Stimulated activated naive CD8-positive, alpha-beta T cell treated with anti-CD3 and anti-CD28 coated beads, Interleukin-15, Interleukin-2, amounts not matched to agents 100 U/mL and 50 U/mL, for 24 hours (primary cell): ENCODE data around the gene C10orf62.
"Not testable (repeated sequence)": the region's sequence is repeated elsewhere in the genome, so short reads cannot be mapped to it uniquely, and the experiment has no call there.

Experiments used
- ATAC-seq: fragments of 150-1000 bp; cut with Tn5 transposase; one replicate; pipeline ENCODE4 v1.10.0; 2021
- DNase-seq: peaks from one replicate; pipeline ENCODE4 v3.0.0; 2021

The C10orf62 gene

GRCh38 chr10:97564776-97565175, 24.7 kb upstream of the C10orf62 start:
- DNase-seq (no peak), ATAC-seq (no peak)

- ATAC-seq (no peak), DNase-seq (no peak)
Measured at GRCh38 chr10:97566336-97566996, 23.1 kb upstream of the C10orf62 start.

GRCh38 chr10:97567891-97568290, 21.6 kb upstream of the C10orf62 start:
- DNase-seq, result no peak
- no peak for ATAC-seq

- ATAC-seq (no peak), DNase-seq (no peak)
Measured at GRCh38 chr10:97570146-97570788, 19.3 kb upstream of the C10orf62 start.

DNA sequence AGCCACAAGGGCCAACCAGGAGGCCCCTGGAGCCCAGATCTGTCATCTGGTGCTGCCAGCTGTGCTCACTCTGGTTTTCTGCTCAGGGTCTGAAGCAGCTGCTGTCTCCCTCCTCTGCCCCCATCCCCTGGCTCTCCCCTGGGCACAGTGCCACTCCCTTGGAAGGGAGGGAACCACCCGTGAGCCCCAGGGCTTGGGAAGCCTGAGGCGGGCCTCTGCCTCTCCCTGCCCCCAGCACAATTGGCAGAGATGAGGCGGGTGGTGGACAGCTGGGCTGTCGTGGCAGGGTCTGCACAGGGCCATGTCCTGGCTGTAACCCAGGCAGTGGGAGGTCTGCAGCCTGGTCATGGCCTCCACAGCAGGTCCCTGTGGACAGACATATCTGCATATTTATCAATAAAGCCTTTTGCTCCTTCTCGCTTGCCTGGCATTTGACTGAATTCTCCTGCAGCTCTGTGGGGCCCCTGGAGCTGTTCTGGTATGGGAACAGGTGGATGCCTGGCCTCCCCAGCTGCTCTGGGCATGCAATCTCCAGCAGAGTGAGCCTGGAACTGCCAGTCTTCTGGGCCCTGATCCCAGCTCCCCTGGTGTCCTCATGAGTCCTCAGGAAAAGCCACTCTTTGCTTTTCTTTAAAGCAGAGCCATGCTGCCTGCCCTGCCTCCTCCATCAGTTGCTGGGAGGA, 18.6 kb upstream of the C10orf62 start:
- no peak for ATAC-seq
- no peak for DNase-seq

DNA sequence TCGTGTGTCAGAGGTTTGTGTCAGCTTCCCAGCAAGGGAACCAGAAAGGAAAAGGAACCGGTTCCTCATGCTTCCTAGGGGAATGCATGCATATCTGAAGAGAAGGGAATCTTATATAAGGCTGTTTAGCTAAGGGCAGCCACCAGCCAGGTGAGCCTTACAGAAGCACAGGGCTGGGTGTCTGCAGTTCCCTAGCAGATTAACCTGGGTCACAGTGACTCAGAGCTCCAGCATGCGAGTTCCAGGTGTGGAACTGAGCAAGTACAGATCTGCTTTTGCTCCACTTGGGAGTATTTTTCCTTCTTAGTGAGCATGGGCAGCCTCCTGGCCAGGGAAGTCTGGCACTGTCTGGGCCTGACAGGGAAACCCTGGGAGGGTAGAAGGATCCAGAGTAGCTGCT, 17.9 kb upstream of the C10orf62 start:
- DNase-seq (no peak), ATAC-seq (no peak)

GRCh38 chr10:97572214-97572989, 17.1 kb upstream of the C10orf62 start, which contains the start of gene ANKRD2:
TSS of gene ANKRD2 (plus strand) at chr10:97572779. CDS start at chr10:97572789, 10 bp downstream.
- peak; percentile 66 for ATAC-seq
- DNase-seq, result peak; percentile 68

DNA sequence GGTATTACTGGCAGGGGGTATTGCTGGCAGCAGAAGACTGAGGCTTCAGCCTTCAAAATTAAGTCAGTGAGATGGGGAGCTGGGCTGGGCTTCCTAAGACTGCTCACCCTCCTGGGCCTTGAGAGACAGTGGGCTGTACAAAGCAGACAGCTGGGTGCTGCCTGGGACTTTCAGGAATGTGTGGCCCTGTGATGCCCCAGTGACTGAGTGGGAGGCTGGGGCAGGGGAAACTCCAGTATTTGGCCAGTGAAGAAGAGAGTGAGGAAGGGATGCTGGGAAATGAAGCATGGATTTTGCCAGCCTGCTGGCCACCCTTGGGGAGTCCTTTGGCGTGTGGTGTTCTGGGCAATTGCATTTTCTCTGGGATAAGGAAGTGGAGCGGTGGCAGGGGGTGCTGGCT, 16.5 kb upstream of the C10orf62 start:
- ATAC-seq (no peak), DNase-seq (no peak)

DNA sequence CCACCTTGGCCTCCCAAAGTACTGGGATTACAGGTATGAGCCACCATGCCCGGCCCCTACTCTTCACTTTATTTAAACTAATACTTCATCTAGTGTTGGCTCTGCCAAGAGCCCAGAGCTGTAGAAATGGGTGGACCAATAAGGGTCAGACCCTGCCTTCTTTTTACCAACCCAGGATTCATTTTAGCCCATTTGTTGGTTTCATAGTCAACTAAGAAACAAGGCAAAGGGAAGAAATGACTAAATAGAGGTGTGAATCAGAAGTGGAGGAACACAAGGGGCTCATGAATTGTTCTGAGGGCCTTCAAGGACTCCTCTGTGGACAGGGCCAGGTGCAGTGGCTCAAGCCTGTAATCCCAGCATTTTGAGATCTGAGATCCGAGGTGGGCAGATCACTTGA, 15.8 kb upstream of the C10orf62 start:
- no peak for DNase-seq
- no peak for ATAC-seq

DNA sequence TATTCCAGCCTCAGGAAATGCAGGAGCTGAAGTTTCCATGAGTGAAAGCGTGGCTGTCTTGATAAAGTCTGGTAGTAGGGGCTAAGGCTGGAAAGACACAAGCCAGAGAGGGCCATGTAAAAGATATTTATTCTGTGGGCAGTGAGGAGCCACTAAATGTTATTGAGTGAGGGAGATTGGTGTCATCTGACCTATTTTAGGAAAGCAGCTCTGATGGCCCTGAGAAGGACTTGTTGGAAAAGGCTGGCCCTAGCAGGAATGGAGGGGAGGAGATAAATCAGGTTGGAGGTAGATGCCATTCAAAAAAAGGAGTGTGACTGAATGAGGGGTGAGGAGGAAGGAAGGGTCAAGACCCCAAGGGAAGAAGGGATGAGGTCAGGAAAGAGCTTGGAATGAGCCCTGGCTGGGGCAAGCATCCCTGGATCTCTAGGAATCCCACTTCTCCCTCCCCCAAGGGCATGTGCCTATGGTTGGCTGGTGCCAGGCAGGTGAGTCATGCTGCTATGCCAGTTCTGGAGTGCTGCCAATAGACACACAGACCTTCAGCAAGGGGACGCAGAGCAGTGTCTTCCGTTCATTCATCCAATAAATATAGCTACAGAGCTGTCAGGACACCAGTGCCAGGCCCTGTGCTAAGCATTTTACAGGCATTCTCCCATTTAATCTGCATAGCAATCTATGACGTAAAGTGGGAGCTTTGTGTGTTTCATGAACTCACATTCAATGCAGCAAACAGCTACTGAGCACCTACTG, 15.0 kb upstream of the C10orf62 start:
- ATAC-seq (no peak), DNase-seq (no peak)

DNA sequence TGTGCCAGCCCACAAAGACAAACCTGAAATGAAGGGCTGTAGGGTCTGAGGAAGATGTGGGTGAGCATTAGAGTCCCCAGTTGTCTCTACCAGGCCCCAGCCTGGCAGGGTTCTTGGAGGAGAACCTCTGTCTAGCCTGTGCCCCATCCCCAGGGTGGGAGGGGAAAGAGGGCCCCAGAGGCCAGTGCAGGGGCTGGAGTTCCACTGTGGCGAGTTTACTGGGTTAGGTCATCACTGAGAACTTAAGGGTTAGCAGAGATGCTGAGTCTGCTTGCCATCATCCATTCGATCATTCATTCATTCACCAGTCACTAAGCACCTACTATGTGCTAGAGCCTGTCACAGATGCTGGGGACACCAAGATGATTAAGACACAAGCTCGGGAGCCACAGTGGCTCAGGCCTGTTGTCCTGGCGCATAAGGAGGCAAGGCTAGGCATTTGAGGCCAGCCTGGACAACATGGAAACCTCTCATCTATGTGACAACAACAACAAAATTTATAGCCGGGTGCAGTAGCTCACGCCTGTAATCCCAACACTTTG, 14.3 kb upstream of the C10orf62 start:
- ATAC-seq (no peak), DNase-seq (no peak)

DNA sequence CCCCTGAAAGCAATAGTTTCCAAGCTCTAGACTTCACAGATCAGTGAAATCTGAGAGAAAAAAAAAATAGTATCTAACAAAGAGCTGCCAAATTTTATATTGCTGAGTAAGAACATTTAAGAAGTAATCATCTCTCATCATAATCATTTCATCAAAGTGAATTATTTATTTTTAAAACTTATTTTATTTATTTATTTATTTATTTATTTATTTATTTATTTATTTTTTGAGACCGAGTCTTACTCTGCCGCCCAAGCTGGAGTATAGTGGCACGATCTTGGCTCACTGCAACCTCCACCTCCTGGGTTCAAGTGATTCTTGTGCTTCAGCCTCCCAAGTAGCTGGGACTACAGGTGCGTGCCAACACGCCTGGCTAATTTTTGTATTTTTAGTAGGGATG, 13.0 kb upstream of the C10orf62 start:
- not testable (repeated sequence) for ATAC-seq, DNase-seq

DNA sequence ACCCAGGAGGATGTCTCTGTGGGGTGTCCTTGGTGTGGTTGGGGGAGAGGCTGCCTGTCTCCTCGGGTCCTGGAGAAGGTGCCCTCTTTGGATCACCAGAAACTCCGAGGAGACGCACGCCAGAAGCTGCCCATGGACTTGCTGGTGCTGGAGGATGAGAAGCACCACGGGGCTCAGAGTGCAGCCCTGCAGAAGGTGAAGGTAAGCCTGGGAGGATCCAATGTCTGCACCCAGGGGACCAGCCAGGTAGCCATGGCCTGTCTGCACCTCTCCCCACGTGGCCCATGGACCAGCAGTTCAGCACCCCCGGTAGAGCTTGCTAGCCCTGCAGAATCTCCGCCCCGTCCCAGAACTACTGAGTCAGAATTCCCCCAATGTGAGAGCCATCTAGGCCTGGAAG, 11.8 kb upstream of the C10orf62 start:
- DNase-seq, result no peak
- no peak for ATAC-seq

- ATAC-seq (no peak), DNase-seq (no peak)
Measured at GRCh38 chr10:97578171-97578844, 11.2 kb upstream of the C10orf62 start.

DNA sequence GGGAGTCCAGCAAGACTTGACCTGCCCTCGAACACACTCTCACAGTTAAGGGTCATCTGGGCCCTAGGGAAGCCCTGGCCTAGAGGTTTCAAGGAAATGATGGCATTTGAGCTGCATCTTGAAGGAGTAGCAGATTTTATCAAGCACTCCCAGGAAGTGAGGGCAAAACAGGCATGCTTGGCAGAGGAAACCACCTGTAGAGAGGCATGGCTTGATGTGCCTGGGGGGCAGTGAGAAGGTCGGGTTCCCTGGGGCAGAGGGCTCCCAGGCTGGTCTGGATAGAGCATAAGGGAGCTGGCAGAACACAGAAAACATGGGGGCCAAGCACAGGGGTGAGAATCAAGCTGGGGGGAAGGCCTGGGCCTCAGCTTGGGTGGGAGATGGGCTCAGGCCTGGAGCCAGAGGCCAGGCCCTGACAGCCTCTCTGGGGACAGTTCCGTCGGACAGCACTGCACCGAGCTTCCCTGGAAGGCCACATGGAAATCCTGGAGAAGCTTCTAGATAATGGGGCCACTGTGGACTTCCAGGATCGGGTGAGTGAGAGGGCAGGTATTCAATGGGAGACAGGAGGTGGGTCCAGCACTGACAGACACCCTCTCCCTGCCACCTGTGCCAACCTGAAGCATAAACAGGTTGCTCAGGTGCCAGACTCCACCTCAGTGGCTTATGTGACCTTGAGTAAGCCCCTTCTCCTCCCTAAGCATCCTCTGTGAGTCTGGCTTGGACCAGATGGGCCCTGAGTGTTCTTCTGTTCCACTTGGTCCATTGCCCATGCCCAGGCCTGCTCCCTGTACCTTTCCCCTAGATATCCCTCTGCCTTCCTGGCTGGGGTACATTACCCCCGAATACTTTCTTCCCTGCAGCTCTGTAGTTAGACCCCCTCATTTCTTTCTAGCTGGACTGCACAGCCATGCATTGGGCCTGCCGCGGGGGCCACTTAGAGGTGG, 8.8 kb upstream of the C10orf62 start:
- no peak for ATAC-seq

GRCh38 chr10:97582169-97582568, 7.4 kb upstream of the C10orf62 start:
- ATAC-seq (no peak), DNase-seq (no peak)

More for the DNA sequence above, 8.8 kb upstream of the C10orf62 start:
- DNase-seq, result no peak

GRCh38 chr10:97583476-97583875, 6.0 kb upstream of the C10orf62 start:
- ATAC-seq (no peak), DNase-seq (no peak)

DNA sequence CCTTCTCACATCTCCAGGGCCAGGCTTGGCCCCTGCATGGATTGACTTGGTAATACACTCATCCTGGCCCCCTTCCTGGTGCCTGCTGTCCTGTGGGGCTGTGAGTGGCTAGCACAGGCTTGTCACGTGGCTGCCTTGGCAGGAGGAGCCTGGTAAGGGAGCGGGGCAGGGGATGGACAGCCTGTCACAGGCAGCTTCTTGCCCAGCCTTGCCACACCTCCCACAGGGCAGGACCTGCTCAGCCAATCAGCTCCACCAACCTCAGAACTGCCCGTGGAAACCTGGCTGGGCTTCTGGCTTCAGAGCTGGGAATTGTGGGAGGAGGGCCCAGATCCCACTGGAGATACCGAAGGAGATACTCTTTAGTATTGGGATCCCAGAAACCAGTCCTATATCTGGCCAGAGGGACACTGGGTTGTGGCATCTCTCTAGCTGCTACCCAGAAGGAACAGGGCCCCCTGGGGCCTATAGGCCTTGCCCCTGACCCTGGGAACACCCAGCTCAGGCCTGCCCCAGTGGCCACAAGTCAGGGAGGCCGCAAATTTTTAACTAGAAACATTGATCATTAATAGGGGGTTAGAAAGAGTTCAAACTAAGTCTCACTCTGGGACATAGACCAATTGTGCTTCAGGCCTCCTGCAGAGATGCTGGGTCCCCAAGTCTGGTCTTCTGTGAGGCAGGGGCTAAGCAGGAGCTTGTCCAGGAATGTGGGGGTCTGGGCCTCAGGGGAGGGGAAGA, 5.3 kb upstream of the C10orf62 start, which contains the start of gene HOGA1:
Gene HOGA1 (plus strand): TSS at position 330 of the 738 bp plus-strand sequence. CDS start 315 bp downstream, at position 645.
- DNase-seq (no peak), ATAC-seq (peak; percentile 26)
